ENCODE results near the gene DENND2A. TPM values are rescaled to one million over a fixed set of nuclear protein-coding genes. Genes with fewer than 3 reads are reported as not detected.
"Not testable (repeated sequence)": the region's sequence is repeated elsewhere in the genome, so short reads cannot be mapped to it uniquely, and the experiment has no call there.

Gene DENND2A
- total RNA-seq, 1 experiment from 2014 or later: 7.3 TPM

DNA sequence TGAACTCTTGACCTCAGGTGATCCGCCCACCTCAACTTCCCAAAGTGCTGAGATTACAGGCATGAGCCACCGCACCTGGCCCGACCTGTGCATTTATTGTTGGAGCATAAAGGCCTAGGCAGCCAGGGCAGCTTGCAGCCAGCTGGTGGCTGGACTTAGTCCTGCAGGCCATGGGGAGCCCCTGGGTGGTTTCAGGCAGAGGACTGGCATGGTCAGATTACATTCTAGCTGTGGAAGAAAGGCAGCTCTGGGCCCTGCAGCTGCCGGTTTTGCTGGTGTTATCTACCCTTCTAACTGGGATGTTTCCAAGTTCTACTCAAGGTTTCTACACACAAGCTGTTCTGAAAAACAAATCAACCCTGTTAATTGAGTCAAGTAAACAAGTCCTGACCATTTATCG lies 138.6 kb downstream of the DENND2A start:
- H2AFZ ChIP-seq (ENCODE audit: low read length): no peak overlapping the region

DNA sequence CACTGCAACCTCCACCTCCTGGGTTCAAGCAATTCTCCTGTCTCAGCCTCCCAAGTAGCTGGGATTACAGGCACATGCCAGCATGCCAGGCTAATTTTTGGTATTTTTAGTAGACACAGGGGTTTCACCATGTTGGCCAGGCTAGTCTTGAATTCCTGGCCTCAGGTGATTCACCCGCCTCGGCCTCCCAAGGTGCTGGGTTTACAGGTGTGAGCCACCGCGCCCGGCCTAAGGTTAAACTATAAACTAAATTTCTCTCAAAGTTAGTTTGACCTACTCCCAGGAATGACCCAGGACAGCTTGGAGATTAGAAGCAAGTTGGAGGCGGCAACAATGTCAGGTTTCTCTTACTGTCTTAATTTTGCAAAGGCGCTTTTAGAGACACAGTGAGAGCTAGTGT lies 142.8 kb downstream of the DENND2A start:
- H4K91ac ChIP-seq (ENCODE audit: insufficient read length, low read depth, low read length); H2BK5ac ChIP-seq (ENCODE audit: insufficient read length, low read length); H3K14ac ChIP-seq (ENCODE audit: insufficient read depth, low read length); H3K4me1 ChIP-seq (ENCODE audit: insufficient read depth, low read length); H2AK5ac ChIP-seq (ENCODE audit: insufficient read length, low read length); H3K4me2 ChIP-seq (ENCODE audit: insufficient read depth, insufficient read length, low read length); H3K79me1 ChIP-seq (ENCODE audit: insufficient read depth, low read depth, low read length, poor library complexity, severe bottlenecking); H3K79me2 ChIP-seq (ENCODE audit: insufficient read depth, low read length); H3K27ac Mint-ChIP-seq; H3K27me3 Mint-ChIP-seq (ENCODE audit: low read depth); H3K23ac ChIP-seq (ENCODE audit: insufficient read length, low read depth, low read length); H3K9ac ChIP-seq (ENCODE audit: extremely low read depth, insufficient read length, low read length); H2AFZ ChIP-seq (ENCODE audit: low read length); H2BK12ac ChIP-seq (ENCODE audit: insufficient read length, low read depth, low read length); H3K4ac ChIP-seq (ENCODE audit: low read depth, low read length); H4K5ac ChIP-seq (ENCODE audit: insufficient read length, low read depth, low read length); H3K36me3 Mint-ChIP-seq (ENCODE audit: insufficient read depth in 1 of 3, low read depth in 3 of 3); H3K4me3 Mint-ChIP-seq; H4K20me1 ChIP-seq (ENCODE audit: control insufficient read depth, insufficient read depth, insufficient read length); H2BK20ac ChIP-seq (ENCODE audit: low read depth, low read length, poor library complexity, severe bottlenecking); H3K18ac ChIP-seq (ENCODE audit: insufficient read length, low read depth, low read length); H3K27ac ChIP-seq (ENCODE audit: insufficient read length, low read depth, low read length); H4K8ac ChIP-seq (replicated peaks; ENCODE audit: insufficient read length, low read depth, low read length); H2BK120ac ChIP-seq (ENCODE audit: low read depth, low read length, poor library complexity, severe bottlenecking); H3K27me3 ChIP-seq (ENCODE audit: insufficient read depth, low read length); H3K9me3 ChIP-seq (ENCODE audit: control insufficient read depth, low read depth, low read length); H2BK15ac ChIP-seq (ENCODE audit: low read depth, low read length); DNase-seq; H3K56ac ChIP-seq (ENCODE audit: insufficient read length, low read depth, low read length); H3K23me2 ChIP-seq (ENCODE audit: insufficient read length, low read depth, low read length, poor library complexity, severe bottlenecking); H3T11ph ChIP-seq (ENCODE audit: low read length); H3K4me1 Mint-ChIP-seq; H3K9me3 Mint-ChIP-seq: not testable (repeated sequence)
- WGBS (ENCODE audit: extremely low coverage, insufficient read length, low lambda C conversion rate): no CpG with 5 or more reads among the region's 7 CpGs

More for the DNA sequence above, 138.6 kb downstream of the DENND2A start:
- H3K9me3 Mint-ChIP-seq: no peaks in the 10 kb centered on the region
- H3K27ac Mint-ChIP-seq: no peak overlapping the region
- Histone ChIP-seq H3K9ac (ENCODE audit: extremely low read depth, insufficient read length, low read length) (no peak overlapping the region), H2BK15ac (ENCODE audit: low read depth, low read length) (no peak overlapping the region), H3K23me2 (ENCODE audit: insufficient read length, low read depth, low read length, poor library complexity, severe bottlenecking) (no peaks in the 10 kb centered on the region), H3K4ac (ENCODE audit: low read depth, low read length) (no peak overlapping the region), H3K4me2 (ENCODE audit: insufficient read depth, insufficient read length, low read length) (no peak overlapping the region), H4K20me1 (ENCODE audit: control insufficient read depth, insufficient read depth, insufficient read length) (no peaks in the 10 kb centered on the region), H3K79me1 (ENCODE audit: insufficient read depth, low read depth, low read length, poor library complexity, severe bottlenecking) (no peaks in the 10 kb centered on the region), H2AK5ac (ENCODE audit: insufficient read length, low read length) (no peak overlapping the region), H3K4me1 (ENCODE audit: insufficient read depth, low read length) (no peaks in the 10 kb centered on the region), H3K27ac (ENCODE audit: insufficient read length, low read depth, low read length) (no peak overlapping the region), H4K8ac (replicated peaks; ENCODE audit: insufficient read length, low read depth, low read length) (no peak overlapping the region), H2BK120ac (ENCODE audit: low read depth, low read length, poor library complexity, severe bottlenecking) (no peak overlapping the region), H4K5ac (ENCODE audit: insufficient read length, low read depth, low read length) (no peak overlapping the region), H2BK12ac (ENCODE audit: insufficient read length, low read depth, low read length) (no peak overlapping the region), H2BK5ac (ENCODE audit: insufficient read length, low read length) (no peak overlapping the region), H3K14ac (ENCODE audit: insufficient read depth, low read length) (no peak overlapping the region), H3T11ph (ENCODE audit: low read length) (no peak overlapping the region), H3K27me3 (ENCODE audit: insufficient read depth, low read length) (no peaks in the 10 kb centered on the region), H3K56ac (ENCODE audit: insufficient read length, low read depth, low read length) (no peak overlapping the region), H3K9me3 (ENCODE audit: control insufficient read depth, low read depth, low read length) (no peaks in the 10 kb centered on the region), H2BK20ac (ENCODE audit: low read depth, low read length, poor library complexity, severe bottlenecking) (no peak overlapping the region), H3K23ac (ENCODE audit: insufficient read length, low read depth, low read length) (no peak overlapping the region), H3K79me2 (ENCODE audit: insufficient read depth, low read length) (no peaks in the 10 kb centered on the region), H3K18ac (ENCODE audit: insufficient read length, low read depth, low read length) (no peak overlapping the region), H4K91ac (ENCODE audit: insufficient read length, low read depth, low read length) (no peak overlapping the region)
- no peak overlapping the region for H3K4me3 Mint-ChIP-seq
- no CpG with 5 or more reads among the region's 5 CpGs for WGBS (ENCODE audit: extremely low coverage, insufficient read length, low lambda C conversion rate)
- DNase-seq: peak; percentile 37
- TF ChIP-seq, protein P1, sequence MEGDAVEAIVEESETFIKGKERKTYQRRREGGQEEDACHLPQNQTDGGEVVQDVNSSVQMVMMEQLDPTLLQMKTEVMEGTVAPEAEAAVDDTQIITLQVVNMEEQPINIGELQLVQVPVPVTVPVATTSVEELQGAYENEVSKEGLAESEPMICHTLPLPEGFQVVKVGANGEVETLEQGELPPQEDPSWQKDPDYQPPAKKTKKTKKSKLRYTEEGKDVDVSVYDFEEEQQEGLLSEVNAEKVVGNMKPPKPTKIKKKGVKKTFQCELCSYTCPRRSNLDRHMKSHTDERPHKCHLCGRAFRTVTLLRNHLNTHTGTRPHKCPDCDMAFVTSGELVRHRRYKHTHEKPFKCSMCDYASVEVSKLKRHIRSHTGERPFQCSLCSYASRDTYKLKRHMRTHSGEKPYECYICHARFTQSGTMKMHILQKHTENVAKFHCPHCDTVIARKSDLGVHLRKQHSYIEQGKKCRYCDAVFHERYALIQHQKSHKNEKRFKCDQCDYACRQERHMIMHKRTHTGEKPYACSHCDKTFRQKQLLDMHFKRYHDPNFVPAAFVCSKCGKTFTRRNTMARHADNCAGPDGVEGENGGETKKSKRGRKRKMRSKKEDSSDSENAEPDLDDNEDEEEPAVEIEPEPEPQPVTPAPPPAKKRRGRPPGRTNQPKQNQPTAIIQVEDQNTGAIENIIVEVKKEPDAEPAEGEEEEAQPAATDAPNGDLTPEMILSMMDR (conservative IDR thresholded peaks at IDR 0.05): no peak
- no peaks in the 10 kb centered on the region for H3K36me3 Mint-ChIP-seq (ENCODE audit: insufficient read depth in 1 of 3, low read depth in 3 of 3)
- no peaks in the 10 kb centered on the region for H3K27me3 Mint-ChIP-seq (ENCODE audit: low read depth)
- H3K4me1 Mint-ChIP-seq: peaks cover 13% of the 10 kb centered on the region in 2 experiments
